NCI-H146 treated with DMSO at 0.1 percent for 48 hours (cell line): ENCODE measurements around the gene ADAMTSL4.
"Not testable (repeated sequence)": the region's sequence is repeated elsewhere in the genome, so short reads cannot be mapped to it uniquely, and the experiment has no call there.

Experiments
- DNase-seq: peaks from one replicate; lab custom pipeline; 2025; ENCODE audit not compliant: unreplicated experiment; lab: John Stamatoyannopoulos, UW

The ADAMTSL4 gene

GRCh38 chr1:150566589-150567340 lies 17.6 kb downstream of the ADAMTSL4 start:
- DNase-seq, result no peak

GRCh38 chr1:150567341-150567716 lies 18.1 kb downstream of the ADAMTSL4 start:
- no peak for DNase-seq

- peak; percentile 17 for DNase-seq
Measured at GRCh38 chr1:150567717-150568593, 18.7 kb downstream of the ADAMTSL4 start.

- DNase-seq, result no peak
Measured at GRCh38 chr1:150568594-150568966, 19.4 kb downstream of the ADAMTSL4 start.

GRCh38 chr1:150572918-150573647 lies 23.9 kb downstream of the ADAMTSL4 start:
- no peak for DNase-seq

GRCh38 chr1:150573648-150574071 lies 24.5 kb downstream of the ADAMTSL4 start:
- DNase-seq, result not testable (repeated sequence)

- DNase-seq, result no peak
Measured at GRCh38 chr1:150574260-150575071, 25.3 kb downstream of the ADAMTSL4 start.

- no peak for DNase-seq
Measured at GRCh38 chr1:150575072-150575489, 25.9 kb downstream of the ADAMTSL4 start.

GRCh38 chr1:150575518-150576366 lies 26.5 kb downstream of the ADAMTSL4 start:
- DNase-seq, result peak; percentile 56

- no peak for DNase-seq
Measured at GRCh38 chr1:150576367-150576711, 27.1 kb downstream of the ADAMTSL4 start.

- DNase-seq, result no peak
Measured at GRCh38 chr1:150576794-150577556, 27.8 kb downstream of the ADAMTSL4 start.

GRCh38 chr1:150577557-150578271 lies 28.5 kb downstream of the ADAMTSL4 start:
- no peak for DNase-seq

GRCh38 chr1:150578272-150579109 lies 29.3 kb downstream of the ADAMTSL4 start:
- peak; percentile 32 for DNase-seq

- DNase-seq, result peak; percentile 88
Measured at GRCh38 chr1:150579110-150579944, 30.1 kb downstream of the ADAMTSL4 start, which contains the start of gene MCL1. TSS of gene MCL1 (minus strand) at chr1:150579610. CDS start at chr1:150579530, 80 bp downstream.

GRCh38 chr1:150579945-150580642 lies 30.9 kb downstream of the ADAMTSL4 start:
- no peak for DNase-seq

GRCh38 chr1:150580966-150581365 lies 31.8 kb downstream of the ADAMTSL4 start:
- DNase-seq, result not testable (repeated sequence)
